ENCODE measurements around the gene TSPY1. TPM values are rescaled to one million over a fixed set of nuclear protein-coding genes. Genes with fewer than 3 reads are reported as not detected.

TSPY1 gene
- total RNA-seq, 1 experiment from 2014 or later, result not detected

Other genes starting within 250 kb of the TSPY1 start
- not detected for gene TSPY4, start 129.5 kb upstream of the TSPY1 start, total RNA-seq (2021; ENCODE audit: unreplicated experiment)
- not detected for gene TSPY8, start 109.2 kb upstream of the TSPY1 start, total RNA-seq (2021; ENCODE audit: unreplicated experiment)
- not detected for gene TSPY3, start 68.5 kb upstream of the TSPY1 start, total RNA-seq (2021; ENCODE audit: unreplicated experiment)
- not detected for gene TSPY9, start 20.3 kb downstream of the TSPY1 start, total RNA-seq (2021; ENCODE audit: unreplicated experiment)
- gene TSPY10, start 60.9 kb downstream of the TSPY1 start, total RNA-seq (2021; ENCODE audit: unreplicated experiment), result not detected